ENCODE measurements around the gene CREB3L2.
"Not testable (repeated sequence)": the region's sequence is repeated elsewhere in the genome, so short reads cannot be mapped to it uniquely, and the experiment has no call there.

Gene CREB3L2

DNA sequence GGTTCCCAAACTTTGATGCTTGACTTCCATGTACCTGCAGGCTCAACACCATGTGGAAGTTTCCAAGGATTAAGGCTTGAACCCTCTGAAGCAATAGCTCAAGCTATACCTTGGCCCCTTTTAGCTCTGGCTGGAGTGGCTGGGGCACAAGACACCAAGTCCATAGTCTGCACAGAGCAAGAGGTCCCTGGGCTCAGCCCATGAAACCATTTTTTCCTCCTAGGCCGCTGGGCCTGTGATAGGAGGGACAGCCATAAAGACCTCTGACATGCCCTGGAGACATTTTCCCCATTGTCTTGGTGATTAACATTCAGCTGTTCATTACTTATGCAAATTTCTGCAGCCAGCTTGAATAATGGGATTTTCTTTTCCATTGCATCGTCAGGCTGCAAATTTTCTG lies 169.5 kb downstream of the CREB3L2 start:
- DNase-seq: no peak

- DNase-seq: not testable (repeated sequence)
Measured at GRCh38 chr7:137831555-137831954, 170.3 kb downstream of the CREB3L2 start.

DNA sequence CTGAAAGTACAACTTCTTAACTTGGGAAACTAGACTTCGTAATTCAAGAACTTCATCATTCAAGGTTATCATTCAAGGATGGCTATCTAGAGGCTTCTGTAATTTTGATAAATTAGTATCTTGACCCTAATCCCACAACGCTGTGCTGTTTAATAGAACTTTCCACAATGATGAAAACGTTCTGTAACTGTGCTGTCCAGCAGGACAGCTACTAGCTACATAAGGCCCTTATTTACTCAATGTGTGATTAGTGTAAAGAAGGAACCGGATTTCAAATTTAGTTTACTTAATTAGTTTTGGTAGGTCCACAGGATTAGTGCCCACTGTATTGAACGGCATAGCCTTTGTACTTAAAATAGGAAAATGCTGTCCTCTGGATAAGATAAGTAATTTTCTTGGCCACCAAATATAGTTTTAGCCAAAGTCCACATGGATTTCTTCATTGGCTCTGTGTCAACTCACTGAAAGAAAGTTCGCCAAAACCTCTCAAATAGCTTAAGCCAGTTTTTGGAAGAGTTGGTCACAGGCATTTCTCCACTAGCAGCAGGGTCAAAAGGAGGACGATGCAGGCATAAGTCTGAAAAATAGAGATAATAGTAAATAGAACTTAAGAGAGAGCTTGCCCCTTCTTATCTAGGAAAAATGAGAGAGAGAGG lies 172.4 kb downstream of the CREB3L2 start:
- DNase-seq: no peak

GRCh38 chr7:137828456-137828855 lies 173.4 kb downstream of the CREB3L2 start:
- DNase-seq: peak; percentile 14

DNA sequence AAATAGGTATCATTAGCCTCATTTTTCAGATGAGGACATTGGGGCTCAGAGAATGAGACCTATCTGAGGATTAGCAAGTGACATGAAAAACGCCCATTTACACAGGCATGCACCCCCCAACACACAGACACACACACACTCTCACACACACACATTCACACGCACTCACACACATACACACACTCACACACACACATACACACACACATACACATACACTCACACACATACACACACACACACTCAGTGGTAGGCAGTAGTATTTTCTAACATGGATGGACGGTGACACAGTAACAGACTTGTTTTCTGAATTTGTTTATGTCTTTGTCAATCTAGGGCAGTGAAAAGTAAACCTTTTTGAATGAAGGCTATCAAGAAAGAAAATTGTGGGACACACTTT lies 176.4 kb downstream of the CREB3L2 start:
- DNase-seq: no peak

Data from NCI-H2227 treated with DMSO at 0.1 percent for 48 hours (cell line).